ENCODE data around the gene CAMK2B. TPM values are rescaled to one million over a fixed set of nuclear protein-coding genes. Genes with fewer than 3 reads are reported as not detected.

The CAMK2B gene
- total RNA-seq, 2 donors from 2014 or later: 0.42 to 0.80 TPM

DNA sequence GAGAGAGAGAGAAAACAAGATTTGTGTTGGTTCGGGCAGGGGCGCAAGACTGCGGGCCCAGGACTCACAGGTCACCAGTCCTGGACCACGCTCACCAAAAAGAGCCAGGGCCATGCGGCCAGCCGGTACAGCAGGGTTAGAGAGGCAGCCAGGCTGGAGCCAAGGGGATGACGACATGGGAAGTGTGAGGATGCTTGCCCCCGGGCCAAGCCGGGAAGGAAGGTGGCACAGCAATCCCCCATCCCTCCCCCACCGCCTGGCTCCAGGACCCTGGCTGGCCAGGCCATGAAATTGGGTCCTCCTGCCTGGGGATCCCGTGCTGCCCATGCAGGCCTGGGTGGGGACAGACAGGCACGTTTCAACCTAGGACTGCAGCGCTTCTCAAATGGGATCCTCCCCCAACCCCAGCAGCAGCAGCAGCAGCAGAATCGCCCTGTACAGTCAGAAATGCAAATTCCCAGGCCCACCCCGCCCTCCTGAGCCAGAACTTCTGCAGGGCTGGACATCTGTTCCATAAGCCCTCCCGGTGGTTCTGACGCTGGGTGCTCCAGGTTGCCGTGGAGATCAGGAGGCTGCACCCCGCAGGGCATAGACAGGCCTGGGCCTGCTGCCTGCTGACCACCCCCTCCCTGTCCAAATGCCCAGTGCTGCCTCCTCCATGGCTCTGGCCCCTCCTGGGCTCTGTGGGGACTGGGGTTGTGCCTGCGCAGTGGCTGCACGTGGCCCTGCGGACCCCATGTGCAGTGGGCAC, 89.6 kb downstream of the CAMK2B start:
- H3K27ac ChIP-seq: no peak overlapping the region
- no peaks in the 10 kb centered on the region for H3K36me3 ChIP-seq
- intact Hi-C loops (cut with DNase I): no loop called here
- H3K27me3 ChIP-seq: no peaks in the 10 kb centered on the region
- DNase-seq: no peak
- no peaks in the 10 kb centered on the region for H3K9me3 ChIP-seq
- TF ChIP-seq, protein P1, sequence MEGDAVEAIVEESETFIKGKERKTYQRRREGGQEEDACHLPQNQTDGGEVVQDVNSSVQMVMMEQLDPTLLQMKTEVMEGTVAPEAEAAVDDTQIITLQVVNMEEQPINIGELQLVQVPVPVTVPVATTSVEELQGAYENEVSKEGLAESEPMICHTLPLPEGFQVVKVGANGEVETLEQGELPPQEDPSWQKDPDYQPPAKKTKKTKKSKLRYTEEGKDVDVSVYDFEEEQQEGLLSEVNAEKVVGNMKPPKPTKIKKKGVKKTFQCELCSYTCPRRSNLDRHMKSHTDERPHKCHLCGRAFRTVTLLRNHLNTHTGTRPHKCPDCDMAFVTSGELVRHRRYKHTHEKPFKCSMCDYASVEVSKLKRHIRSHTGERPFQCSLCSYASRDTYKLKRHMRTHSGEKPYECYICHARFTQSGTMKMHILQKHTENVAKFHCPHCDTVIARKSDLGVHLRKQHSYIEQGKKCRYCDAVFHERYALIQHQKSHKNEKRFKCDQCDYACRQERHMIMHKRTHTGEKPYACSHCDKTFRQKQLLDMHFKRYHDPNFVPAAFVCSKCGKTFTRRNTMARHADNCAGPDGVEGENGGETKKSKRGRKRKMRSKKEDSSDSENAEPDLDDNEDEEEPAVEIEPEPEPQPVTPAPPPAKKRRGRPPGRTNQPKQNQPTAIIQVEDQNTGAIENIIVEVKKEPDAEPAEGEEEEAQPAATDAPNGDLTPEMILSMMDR (IDR thresholded peaks at IDR 0.05): no peak
- no peak overlapping the region for H3K4me3 ChIP-seq
- no peak overlapping the region for H3K9ac ChIP-seq (ENCODE audit: low read depth in 2 of 2, low read length in 2 of 2)
- no peaks in the 10 kb centered on the region for H3K4me1 ChIP-seq

DNA sequence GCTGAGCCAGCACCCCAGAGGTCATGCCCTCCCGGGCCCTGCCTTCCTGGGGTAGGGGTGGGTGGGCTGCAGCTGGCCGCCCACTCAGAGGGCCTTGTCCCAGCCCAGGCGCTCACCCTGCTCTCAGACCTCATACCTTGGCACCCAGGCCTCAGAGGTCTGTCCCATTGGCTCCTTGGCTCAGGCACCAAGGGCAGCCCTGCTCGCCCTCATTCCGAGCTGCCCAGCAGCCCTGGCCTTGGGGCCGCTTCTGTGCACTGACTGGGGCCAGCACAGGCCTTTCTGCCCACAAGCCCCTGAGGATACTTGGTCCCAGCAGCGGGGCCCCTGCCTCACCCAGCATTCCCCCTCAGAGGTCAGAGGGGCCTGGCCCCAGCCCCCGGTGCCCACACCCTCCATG, 90.3 kb downstream of the CAMK2B start:
- Histone ChIP-seq H3K27me3 (no peaks in the 10 kb centered on the region), H3K4me1 (no peaks in the 10 kb centered on the region), H3K9me3 (no peaks in the 10 kb centered on the region), H3K9ac (ENCODE audit: low read depth in 2 of 2, low read length in 2 of 2) (no peak overlapping the region), H3K27ac (no peak overlapping the region), H3K4me3 (no peak overlapping the region), H3K36me3 (no peaks in the 10 kb centered on the region)
- no peak for DNase-seq
- intact Hi-C loops (cut with DNase I): no loop called here
- TF ChIP-seq, protein P1 (IDR thresholded peaks at IDR 0.05): no peak

GRCh38 chr7:44232901-44233715, 92.3 kb downstream of the CAMK2B start:
- Histone ChIP-seq H3K36me3 (no peaks in the 10 kb centered on the region), H3K9ac (ENCODE audit: low read depth in 2 of 2, low read length in 2 of 2) (no peak overlapping the region), H3K9me3 (no peaks in the 10 kb centered on the region), H3K4me1 (no peaks in the 10 kb centered on the region), H3K27ac (no peak overlapping the region), H3K4me3 (no peak overlapping the region), H3K27me3 (no peaks in the 10 kb centered on the region)
- intact Hi-C loops (cut with DNase I): no loop called here
- DNase-seq: no peak
- TF ChIP-seq, protein P1 (IDR thresholded peaks at IDR 0.05): no peak

GRCh38 chr7:44232396-44232795, 93.0 kb downstream of the CAMK2B start:
- no peaks in the 10 kb centered on the region for H3K36me3 ChIP-seq
- H3K27me3 ChIP-seq: no peaks in the 10 kb centered on the region
- H3K4me1 ChIP-seq: no peaks in the 10 kb centered on the region
- no peak overlapping the region for H3K9ac ChIP-seq (ENCODE audit: low read depth in 2 of 2, low read length in 2 of 2)
- DNase-seq: no peak
- H3K9me3 ChIP-seq: no peaks in the 10 kb centered on the region
- no peak overlapping the region for H3K4me3 ChIP-seq
- TF ChIP-seq, protein P1 (IDR thresholded peaks at IDR 0.05): no peak
- intact Hi-C loops (cut with DNase I): no loop called here
- H3K27ac ChIP-seq: no peak overlapping the region

DNA sequence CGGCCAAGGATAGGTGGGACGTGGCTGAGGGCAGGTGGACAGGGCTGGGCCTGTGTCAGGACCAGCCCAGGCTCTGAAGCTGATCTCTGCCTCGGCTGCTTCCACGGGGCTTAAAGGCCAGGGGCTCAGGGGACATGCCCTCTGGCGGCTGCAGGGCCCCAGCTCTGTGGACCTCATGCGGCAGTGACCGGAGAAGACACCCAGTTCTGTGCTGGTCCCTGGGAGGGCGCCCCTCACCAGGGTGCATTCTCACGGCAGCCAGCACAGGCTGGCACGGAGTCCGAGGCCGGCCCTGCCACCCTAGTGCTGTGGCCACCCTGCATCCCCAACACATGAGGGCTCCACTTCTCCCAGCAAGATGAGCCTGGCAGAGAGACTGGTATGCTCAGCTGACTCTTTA, 94.3 kb downstream of the CAMK2B start:
- TF ChIP-seq, protein P1 (IDR thresholded peaks at IDR 0.05): no peak
- Histone ChIP-seq H3K4me3 (no peak overlapping the region), H3K27me3 (no peaks in the 10 kb centered on the region), H3K9ac (ENCODE audit: low read depth in 2 of 2, low read length in 2 of 2) (no peak overlapping the region), H3K9me3 (no peaks in the 10 kb centered on the region), H3K27ac (no peak overlapping the region), H3K36me3 (no peaks in the 10 kb centered on the region), H3K4me1 (no peaks in the 10 kb centered on the region)
- DNase-seq: no peak
- intact Hi-C loops (cut with DNase I): no loop called here
